LoVo (cell line): Measurements from ENCODE around the gene BRD3OS.

Source experiments
- DNase-seq: peaks from one replicate; pipeline ENCODE4 v3.0.0-alpha.2; 2016; ENCODE audit warnings: low spot score

The BRD3OS gene

DNA sequence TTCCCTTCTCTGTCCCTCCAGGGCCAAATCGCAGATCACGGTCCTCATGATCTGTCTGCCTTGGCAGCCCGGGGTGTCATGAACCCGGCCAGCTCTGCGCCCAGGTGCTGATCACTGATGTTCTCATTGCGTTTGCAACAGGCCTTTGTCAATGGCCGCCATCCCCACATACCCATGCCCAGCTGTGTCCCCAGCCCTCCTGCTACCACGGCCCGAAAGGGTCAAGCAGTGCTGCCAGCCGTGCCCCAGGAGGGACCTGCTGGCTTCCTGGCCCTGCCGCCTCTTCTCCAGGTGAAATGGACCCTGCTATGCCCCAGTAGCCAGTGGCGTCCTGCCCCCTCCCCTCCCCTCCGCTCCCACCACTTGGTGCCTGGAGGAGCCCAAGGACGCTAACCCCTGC is 20.4 kb upstream of the BRD3OS start:
- no peak for DNase-seq

DNA sequence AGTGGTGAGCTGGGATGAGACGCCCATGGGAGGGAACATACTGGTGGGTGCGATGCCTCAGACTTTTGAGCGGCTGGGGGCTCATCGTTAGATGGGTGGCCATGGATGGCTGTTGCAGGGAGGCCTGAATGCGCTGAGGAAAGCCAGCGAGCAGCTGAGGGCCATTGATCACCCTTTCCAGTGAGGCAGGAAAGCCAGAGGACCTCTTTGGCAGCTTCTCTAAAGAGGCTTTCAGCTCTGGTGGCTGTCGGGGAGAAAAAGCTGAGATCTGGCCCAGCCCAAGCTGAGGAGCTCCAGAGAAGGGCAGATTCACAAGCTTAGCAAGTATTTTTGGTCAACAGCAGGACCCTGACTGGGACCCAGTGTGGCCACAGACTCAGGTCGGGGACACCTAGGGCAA is 19.9 kb upstream of the BRD3OS start:
- DNase-seq = no peak

DNA sequence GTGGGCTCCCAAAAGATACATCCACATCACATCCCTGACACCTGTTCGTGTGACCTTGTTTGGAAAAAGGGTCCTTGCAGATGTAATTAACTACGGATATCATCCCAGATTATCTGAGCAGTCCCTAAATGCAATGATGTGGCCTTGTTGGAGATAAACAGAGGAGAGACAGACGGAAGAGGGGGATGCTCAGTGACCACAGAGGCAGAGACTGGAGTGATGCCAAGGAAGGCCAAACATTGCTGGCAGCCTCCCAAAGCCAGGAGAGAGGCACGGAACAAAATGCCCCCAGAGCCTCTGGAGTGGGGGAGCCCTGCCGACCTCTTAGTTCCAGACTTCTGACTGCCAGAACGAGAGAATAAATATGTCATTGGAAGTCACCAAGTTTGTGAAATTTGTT is 18.1 kb upstream of the BRD3OS start:
- DNase-seq = no peak

DNA sequence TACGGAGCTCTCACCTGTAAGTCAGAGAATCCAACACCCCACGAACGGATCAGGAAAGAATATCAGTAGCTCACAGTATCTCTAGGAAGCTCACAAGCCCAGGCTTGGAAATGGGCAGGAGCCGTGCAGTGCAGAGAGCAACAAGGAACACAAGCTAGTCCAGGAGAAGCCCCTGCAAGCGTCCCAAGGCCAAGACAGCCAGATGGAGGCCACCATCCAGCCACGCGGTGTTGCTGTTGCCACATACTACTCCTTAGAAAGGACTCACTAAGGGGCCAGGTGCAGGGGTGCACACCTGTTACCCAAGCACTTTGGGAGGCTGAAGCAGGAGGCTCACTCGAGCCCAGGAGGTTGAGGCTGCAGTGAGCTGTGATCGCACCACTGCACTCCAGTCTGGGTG is 17.7 kb upstream of the BRD3OS start:
- DNase-seq = no peak

DNA sequence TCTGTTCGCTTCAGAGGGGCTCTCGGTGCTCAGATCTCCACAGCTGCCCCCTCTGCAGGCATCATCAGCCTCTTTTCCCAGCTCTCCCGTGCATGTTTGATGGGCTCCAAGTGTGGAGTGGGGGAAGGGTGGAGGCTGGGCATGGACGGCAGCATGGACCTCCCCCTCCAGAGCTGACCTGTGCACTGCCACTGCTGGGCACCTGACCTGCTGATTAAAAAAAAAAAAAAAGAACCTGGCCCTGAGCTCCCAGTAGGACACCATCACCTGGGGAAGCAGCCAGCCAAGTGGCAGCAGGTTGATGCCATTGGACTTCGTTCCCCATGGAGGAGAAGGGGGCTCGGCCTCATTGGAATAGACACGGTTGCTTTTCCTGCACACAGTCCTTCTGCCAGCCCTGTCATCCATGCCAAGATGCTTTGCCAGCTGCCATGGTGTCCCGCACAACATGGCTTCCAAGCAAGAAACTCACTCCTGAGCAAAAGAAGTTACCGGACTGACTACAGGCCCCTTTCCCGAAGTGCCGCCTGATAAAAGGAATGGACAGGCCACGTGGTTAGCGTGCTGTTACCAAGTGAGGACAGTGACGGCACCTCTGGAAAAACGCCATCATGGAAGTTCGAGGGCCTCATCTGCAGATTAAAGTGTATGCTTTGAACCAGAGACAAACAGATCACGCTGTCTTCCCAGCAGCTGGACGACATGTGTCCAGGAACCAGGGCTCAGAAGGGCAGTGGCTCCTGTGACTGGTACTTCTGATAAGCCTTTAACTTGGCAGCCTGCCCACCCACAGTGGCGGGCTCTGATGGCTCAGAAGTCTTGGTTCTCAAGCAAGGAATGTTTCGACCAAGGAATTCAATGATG is 14.7 kb upstream of the BRD3OS start:
- DNase-seq = no peak

DNA sequence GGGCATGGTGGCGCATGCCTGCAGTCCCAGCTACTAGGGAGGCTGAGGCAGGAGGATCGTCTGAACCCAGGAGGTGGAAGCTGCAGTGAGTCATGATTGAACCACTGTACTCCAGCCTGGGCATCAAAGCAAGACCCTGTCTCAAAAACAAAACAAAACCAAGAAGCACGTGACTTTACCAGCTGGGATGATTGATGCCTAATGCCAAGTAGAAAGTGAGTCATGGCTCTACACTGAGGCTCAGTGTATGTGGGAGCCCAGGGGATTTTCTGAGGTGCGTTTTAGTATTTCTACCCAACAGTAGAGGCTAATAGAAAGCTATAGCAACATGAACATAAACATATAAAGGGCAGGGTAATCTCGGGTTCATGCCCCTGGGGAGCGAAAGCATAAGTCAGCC is 13.9 kb upstream of the BRD3OS start:
- DNase-seq = no peak

DNA sequence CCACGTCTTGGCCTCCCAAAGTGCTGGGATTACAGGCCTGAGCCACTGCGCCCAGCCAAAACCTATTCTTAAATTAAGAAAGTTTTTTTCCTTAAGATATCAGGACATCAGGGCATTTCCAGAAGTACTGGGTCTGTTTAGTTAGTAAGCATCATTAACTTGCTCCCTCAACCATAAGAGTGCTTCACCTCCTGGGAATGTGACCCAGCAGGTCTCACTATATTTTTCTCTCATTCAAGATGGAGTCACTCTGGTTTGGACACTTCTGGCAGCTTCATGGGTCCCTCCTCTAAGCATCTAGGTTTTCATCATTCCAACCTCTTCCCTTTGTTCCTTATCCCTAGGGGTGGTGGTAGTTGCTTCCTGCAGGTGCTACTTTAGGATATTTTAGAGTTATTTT is 10.3 kb upstream of the BRD3OS start:
- no peak for DNase-seq

DNA sequence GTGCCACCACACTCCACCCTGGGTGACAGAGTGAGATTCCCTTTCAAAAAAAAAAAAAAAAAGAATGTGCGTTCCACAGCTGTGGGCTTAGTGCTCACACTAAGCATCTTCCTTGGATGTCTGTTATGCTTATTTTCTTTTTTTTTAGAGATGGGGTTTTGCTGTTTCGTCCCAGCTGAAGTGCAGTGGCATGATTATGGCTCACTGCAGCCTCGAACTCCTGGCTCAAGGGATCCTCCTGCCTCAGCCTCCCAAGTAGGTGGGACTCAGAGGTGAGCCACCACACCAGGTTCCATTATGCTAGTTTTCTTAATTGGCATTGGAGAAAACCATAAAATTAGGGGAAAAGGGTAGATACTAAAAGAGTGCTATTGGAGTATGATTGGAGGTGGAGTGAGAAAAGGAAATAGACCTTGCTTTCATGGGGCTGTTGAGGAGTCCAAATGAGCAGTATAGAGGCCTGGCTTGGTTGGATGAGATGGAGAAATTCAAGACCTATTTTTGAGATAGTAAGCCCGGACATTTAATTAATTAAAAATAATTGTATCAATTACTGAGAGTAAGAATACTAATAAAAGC is 978 bp upstream of the BRD3OS start:
- no peak for DNase-seq

DNA sequence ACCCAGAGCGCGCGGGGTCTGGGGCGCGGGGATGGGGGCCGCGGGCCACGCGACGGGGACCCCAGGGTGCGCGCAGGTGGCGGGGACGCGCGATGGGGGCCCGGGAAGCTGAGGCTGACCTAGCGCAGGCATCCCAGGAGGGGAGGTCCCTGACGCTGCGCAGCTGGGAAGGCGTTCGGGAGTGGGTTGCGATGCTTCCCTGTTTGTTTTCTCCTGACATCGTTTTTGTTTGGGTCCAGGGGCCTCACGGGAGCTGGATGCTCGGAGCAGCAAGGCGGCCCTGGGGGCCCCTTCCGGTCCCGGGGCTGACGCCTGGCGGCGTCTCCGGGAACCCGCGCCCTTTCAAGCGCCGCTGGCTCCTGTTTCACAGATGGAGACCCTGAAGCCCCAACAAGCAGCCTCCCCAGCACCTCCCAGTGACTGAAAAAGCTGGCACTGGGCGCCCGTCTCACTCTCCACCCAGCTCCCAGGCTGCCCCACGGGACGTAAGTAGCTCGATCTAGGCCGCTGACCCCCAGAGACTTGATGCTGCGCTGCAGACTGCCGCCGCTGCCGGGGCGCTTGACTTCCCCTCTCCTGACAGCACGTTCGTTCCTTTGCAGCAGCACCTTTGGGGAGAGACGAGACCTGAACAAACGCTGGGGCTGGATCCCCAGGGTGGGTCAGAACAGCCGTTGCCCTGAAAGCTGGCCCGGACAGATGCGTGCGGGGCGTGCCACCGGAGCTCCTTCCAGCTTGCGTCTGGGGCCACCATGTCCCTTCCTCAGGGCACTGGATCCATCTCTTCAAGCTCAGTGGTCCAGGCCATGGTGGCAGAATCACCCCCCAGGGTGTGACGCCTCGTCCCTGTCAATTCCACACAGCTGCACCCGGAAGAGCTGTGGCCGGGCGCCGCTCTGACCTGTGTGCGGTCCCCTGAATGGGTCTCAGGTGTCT is 593 bp downstream of the BRD3OS start:
- peak; percentile 6 for DNase-seq

DNA sequence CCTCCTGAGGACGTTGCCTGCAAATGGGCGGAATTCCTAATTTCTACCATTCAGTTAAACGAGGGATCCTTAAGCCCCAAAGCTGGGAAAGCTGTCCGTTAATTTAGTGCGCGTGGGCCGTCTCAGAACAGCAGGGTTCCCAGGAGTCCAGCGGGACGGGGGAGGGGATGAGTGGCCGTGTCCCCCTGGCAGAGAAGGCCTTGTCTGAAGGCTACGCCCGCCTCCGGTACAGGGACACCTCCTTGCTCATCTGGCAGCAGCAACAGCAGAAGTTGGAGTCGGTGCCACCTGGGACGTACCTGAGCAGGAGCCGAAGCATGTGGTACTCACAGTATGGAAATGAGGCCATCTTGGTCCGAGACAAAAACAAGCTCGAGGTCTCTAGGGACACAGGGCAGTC is 1.3 kb downstream of the BRD3OS start:
- DNase-seq = no peak

DNA sequence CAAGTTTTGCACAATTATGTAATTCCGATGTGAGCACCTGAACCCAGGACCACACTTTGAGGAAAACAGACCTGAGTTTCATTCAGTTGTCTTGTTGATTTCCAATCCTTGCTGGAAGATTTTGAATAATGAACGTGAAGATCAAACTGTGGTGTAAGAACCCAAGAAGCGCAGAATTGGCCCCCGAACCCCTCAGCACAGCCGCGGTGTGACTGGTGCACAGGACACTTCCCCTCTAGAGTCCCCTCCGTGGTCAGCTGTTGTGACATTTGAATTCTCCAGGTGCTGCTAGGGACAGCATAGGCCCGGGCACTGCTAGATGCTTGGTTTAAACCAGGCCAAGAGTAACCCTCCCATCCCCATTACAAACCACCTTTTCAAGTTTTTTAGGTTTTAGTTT is 1.7 kb downstream of the BRD3OS start:
- DNase-seq = no peak

DNA sequence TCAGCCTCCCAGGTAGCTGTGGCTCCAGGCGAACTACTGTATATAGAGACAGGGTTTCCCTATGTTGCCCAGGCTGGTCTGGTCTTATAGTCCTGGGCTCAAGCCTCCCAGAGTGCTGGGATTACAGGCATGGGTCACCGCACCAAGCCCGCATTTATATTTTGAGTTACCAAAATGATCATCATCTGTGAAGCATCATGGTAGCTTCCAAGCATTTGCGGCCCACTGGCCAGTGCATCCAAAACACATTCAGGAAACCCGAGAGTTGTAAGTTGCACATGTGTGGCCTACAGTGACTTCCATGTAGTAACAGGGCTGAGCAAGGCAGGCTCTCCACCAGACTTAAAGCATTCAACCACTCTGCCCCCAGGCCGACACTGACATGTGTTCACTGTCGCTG is 2.3 kb downstream of the BRD3OS start:
- DNase-seq = no peak

DNA sequence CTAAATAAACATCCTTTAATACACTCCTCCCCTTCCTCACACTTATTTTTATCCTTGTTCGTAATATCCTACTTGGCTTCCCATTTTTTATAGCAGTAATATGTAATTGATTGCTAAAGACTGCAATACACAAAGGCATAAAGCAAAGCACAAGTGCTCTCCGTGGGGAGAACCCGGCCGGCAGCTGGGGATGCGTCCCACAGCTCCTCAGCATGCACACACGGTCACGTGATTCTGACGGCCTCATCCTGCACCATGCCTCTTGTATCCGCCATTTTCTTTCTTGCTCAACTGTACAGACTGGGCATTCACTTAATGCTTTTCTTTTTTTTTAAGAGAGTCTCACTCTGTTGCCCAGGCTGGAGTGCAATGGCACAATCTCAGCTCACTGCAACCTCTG is 2.8 kb downstream of the BRD3OS start:
- no peak for DNase-seq

DNA sequence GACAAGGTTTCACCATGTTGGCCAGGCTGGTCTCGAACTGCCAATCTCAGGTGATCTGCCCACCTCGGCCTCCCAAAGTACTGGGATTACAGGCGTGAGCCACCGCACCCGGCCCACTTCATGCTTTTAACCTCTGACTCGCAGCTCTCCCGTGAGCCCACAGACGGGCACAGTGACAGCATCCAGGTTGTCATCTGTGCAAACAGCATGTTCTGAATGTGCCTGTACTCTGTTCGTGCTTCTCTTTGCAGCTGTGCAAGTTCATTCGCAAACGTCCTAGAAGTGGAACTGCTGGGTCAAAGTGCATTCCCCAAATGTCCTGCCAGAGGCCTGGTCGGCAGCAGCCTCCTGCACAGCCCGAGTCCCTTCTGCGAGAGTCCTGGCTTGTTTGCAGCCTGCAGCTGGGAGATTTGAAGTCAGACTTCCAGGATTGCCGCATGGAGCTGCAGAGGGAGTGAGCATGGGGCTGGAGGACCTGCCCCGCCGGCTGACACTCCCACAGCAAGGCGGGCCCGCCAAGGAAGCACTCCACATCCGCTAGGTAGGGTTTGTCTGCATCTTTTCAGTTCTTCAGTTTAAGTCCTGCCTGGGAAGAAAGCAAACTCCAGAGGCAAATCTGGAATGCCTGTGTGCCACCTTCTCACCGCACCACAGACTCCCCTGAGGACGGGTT is 3.4 kb downstream of the BRD3OS start:
- DNase-seq = no peak

DNA sequence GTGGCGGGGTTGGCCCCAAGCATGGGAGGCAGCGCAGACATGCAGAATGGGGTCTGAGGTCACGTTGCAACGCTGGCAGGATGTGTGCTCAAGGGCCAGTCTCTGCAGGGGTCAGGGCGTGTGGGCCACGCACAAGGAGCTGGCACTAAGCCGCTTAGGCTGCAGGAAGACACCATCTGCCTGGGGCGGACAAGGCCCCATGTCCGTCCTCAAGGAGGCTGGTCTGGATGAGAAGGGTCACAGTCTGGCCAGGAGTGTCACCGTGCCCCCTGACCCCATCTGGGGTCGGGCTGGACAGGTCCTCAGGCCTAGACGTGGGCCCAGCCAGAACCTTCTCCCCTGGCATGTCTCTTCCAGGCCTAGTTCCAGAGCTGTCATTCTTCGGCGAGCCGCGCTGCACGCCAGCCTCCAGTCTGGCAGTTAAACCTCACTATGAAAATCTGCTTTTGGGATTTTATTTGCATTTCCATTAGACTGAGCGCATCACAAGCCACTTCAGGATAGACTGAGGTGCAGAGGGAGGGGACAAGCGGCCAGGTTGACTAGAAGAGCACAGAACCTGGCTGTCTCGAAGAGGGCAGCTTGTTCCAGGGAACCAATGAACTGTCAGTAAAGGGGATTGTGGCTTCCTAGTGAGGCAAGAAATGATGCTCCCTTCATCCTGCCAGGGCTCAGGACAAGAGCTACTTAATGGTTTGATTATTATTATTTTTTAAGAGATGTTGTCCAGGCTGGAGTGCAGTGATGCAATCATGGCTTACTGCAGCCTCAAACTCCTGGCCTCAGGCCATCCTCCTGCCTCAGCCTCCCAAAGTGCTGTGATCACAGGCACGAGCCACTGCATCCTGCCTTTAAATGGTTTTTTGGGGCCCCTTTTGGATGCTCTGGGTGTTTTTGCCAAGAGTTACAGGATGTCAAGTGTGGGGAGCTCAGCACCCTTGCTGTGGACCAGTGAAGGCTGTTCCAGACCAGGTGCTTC is 4.3 kb downstream of the BRD3OS start:
- no peak for DNase-seq

DNA sequence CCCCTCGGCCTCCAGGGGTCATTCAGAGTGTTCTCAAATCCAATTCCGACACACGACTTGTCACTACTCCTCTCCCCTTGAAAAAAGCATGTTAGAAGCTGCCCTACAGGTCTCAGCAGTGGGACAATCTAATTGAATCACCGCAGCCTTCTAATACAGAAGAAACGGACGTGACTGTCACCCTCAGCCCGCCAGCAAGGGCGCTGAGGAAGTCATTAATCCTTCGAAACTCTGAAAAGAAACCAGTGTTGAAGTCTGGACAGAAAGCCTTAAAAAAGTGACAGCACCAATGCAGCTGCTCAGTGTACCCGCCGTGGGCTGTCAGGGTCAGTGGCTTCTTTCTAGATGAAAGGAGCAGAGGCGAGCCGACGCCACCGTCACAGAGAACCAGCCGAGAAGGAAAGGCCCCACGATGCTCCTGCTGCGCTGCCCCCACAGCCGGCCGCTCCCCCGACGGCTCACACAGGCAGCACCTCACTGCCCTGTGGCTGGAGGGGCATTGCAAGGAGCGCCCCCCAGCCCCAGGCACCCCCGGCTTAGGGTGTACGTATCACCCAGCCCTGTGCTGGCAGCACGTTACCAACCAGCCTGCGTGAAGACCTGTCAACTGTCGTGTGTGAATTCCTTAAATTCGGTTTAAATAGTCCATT is 5.7 kb downstream of the BRD3OS start:
- DNase-seq = no peak

DNA sequence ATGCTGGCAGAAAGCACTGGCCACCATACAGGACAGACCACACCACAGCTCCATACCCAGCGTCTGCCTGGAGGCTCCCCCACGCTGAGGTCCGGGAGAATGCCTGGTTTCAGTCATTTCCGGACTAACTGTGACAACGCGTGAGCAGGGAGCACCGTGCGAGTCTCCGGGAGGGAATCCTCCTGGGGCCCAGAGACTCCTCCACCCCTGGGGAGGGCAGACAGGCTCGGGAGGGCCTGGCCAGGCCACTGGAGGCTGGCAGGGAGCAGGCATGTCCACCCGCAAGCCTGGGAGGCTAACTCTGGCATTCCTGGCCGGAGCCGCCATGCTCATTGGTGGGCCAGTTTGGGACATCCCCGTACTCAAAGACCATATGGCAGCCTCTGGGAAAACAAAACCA is 6.5 kb downstream of the BRD3OS start:
- no peak for DNase-seq

DNA sequence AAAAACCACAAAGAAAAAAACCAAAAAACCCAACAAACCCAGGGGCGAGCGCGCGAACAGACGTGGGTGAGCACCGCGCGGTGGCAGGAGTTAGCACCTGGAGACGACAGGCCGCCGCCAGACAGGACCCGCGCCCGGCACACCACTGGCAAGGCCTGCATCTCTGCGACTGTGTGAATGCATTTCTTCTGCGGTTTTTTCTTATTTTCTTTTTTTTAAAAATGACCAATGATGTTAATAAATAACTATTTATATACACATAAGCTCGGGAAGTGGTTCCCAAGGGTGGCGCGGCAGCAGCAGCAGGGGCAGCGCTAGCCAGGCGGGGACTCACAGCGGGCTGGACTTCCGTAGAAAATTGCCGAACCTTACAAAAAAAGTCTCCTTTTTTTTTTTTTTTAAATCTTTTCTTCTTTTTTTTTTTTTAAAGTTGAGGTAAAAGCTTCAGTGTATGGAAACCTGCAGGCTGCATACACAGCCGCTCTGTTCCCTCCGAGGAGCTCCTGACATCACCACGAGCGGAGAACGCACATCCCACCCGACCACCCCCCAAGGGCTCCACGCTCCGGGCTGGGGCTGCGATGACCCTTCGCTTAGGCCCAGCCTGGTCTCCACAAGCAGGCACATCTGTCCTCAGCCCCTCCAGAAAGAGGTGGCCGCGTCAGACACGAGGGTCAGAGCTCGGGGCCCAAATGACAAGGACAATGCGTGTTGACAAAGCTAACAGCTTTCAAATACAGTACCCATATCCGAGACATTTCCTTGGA is 7.4 kb downstream of the BRD3OS start:
- DNase-seq = no peak

DNA sequence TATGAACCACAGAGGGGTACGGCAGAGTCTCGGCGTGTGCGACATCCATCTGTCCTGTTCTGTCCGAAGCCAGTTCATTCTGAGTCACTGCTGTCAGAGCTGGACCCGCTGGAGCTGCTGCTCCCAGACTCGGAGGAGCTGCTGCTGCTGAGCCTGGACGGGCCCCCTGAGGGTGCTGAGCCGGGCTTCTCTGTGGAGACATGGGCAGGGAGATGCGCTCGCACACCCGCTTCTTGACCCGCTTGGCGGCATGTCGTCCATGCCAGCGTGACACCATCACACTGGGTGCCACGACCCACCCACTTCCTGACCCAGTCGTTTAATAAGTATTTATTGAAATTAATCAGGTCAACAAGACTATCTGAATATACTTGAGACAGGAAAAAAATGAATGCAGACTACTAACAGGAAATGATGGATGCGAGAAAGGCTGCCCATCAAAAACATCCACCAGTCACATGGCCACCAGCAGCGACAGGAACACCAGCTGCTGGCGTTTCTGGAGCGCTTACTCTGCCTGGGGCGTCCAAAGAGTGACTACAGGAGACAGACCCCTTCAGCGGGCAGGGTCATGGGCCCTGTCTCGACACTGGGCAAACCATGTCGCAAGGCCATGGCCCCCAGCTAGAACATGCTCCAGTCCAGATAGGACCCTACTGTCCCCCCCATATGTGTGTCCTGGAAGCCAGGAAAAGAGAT is 8.4 kb downstream of the BRD3OS start:
- no peak for DNase-seq
